ENCODE results near the gene AKR1C3. TPM values are rescaled to one million over a fixed set of nuclear protein-coding genes. Genes with fewer than 3 reads are reported as not detected.

The AKR1C3 gene
- total RNA-seq, 1 donor from 2014 or later: 2.8 TPM

- no peaks in the 10 kb centered on the region for H3F3A ChIP-seq (ENCODE audit: low read depth)
- DNase-seq (ENCODE audit: low spot score): no peak
- TF ChIP-seq EZH2phosphoT487 (IDR thresholded peaks at IDR 0.05) (no peak), EZH2 (IDR thresholded peaks at IDR 0.05) (no peak)
- TF ChIP-seq, protein P1, sequence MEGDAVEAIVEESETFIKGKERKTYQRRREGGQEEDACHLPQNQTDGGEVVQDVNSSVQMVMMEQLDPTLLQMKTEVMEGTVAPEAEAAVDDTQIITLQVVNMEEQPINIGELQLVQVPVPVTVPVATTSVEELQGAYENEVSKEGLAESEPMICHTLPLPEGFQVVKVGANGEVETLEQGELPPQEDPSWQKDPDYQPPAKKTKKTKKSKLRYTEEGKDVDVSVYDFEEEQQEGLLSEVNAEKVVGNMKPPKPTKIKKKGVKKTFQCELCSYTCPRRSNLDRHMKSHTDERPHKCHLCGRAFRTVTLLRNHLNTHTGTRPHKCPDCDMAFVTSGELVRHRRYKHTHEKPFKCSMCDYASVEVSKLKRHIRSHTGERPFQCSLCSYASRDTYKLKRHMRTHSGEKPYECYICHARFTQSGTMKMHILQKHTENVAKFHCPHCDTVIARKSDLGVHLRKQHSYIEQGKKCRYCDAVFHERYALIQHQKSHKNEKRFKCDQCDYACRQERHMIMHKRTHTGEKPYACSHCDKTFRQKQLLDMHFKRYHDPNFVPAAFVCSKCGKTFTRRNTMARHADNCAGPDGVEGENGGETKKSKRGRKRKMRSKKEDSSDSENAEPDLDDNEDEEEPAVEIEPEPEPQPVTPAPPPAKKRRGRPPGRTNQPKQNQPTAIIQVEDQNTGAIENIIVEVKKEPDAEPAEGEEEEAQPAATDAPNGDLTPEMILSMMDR (IDR thresholded peaks at IDR 0.05): no peak
- peaks cover 11% of the 10 kb centered on the region for H3K9me3 Mint-ChIP-seq
- H3K4me3 Mint-ChIP-seq: no peak overlapping the region
- H3K27ac ChIP-seq: no peak overlapping the region
- H3K36me3 Mint-ChIP-seq: no peaks in the 10 kb centered on the region
- H3K4me1 ChIP-seq: no peaks in the 10 kb centered on the region
- H3K4me2 ChIP-seq: no peak overlapping the region
- no peak overlapping the region for H3K27ac Mint-ChIP-seq
- H2AFZ ChIP-seq (replicated peaks): no peak overlapping the region
- H4K20me1 ChIP-seq (ENCODE audit: low read depth): no peaks in the 10 kb centered on the region
- H3K36me3 ChIP-seq: no peaks in the 10 kb centered on the region
- H3K9me3 ChIP-seq (ENCODE audit: low read depth): no peaks in the 10 kb centered on the region
- H3K4me1 Mint-ChIP-seq: no peaks in the 10 kb centered on the region
- H3K4me3 ChIP-seq: no peak overlapping the region
- H3K79me2 ChIP-seq (ENCODE audit: low read depth): no peaks in the 10 kb centered on the region
- no peaks in the 10 kb centered on the region for H3K27me3 ChIP-seq
- H3K27me3 Mint-ChIP-seq (ENCODE audit: insufficient read depth, low read depth): no peaks in the 10 kb centered on the region
- H3K9ac ChIP-seq: no peak overlapping the region
These were observed 48.9 kb downstream of the AKR1C3 start for GRCh38 chr10:5143137-5143536.

GRCh38 chr10:5146920-5147254, 52.7 kb downstream of the AKR1C3 start:
- Mint-ChIP-seq H3K36me3 (no peaks in the 10 kb centered on the region), H3K27me3 (ENCODE audit: insufficient read depth, low read depth) (no peaks in the 10 kb centered on the region), H3K9me3 (peaks cover 9% of the 10 kb centered on the region), H3K4me1 (no peaks in the 10 kb centered on the region), H3K4me3 (no peak overlapping the region), H3K27ac (no peak overlapping the region)
- H3K9ac ChIP-seq: no peak overlapping the region
- no peak overlapping the region for H2AFZ ChIP-seq (replicated peaks)
- no peak for DNase-seq (ENCODE audit: low spot score)
- no peaks in the 10 kb centered on the region for H3K79me2 ChIP-seq (ENCODE audit: low read depth)
- H3K27ac ChIP-seq: no peak overlapping the region
- no peaks in the 10 kb centered on the region for H4K20me1 ChIP-seq (ENCODE audit: low read depth)
- no peaks in the 10 kb centered on the region for H3K27me3 ChIP-seq
- H3K9me3 ChIP-seq (ENCODE audit: low read depth): no peaks in the 10 kb centered on the region
- no peak overlapping the region for H3K4me3 ChIP-seq
- H3K36me3 ChIP-seq: peaks cover 4% of the 10 kb centered on the region
- no peaks in the 10 kb centered on the region for H3F3A ChIP-seq (ENCODE audit: low read depth)
- no peaks in the 10 kb centered on the region for H3K4me1 ChIP-seq
- TF ChIP-seq EZH2 (IDR thresholded peaks at IDR 0.05) (no peak), EZH2phosphoT487 (IDR thresholded peaks at IDR 0.05) (no peak)
- TF ChIP-seq, protein P1 (IDR thresholded peaks at IDR 0.05): no peak
- H3K4me2 ChIP-seq: no peak overlapping the region

GRCh38 chr10:5147255-5147980, 53.2 kb downstream of the AKR1C3 start:
- H3K27me3 ChIP-seq: no peaks in the 10 kb centered on the region
- no peak overlapping the region for H3K27ac ChIP-seq
- no peak overlapping the region for H3K27ac Mint-ChIP-seq
- H3K4me1 Mint-ChIP-seq: no peaks in the 10 kb centered on the region
- no peaks in the 10 kb centered on the region for H4K20me1 ChIP-seq (ENCODE audit: low read depth)
- H3K4me3 ChIP-seq: no peak overlapping the region
- TF ChIP-seq, protein P1 (IDR thresholded peaks at IDR 0.05): no peak
- TF ChIP-seq EZH2phosphoT487 (IDR thresholded peaks at IDR 0.05): no peak
- no peak for TF ChIP-seq EZH2 (IDR thresholded peaks at IDR 0.05)
- DNase-seq (ENCODE audit: low spot score): no peak
- no peak overlapping the region for H3K9ac ChIP-seq
- H3F3A ChIP-seq (ENCODE audit: low read depth): no peaks in the 10 kb centered on the region
- no peak overlapping the region for H3K4me3 Mint-ChIP-seq
- peaks cover 4% of the 10 kb centered on the region for H3K36me3 ChIP-seq
- no peaks in the 10 kb centered on the region for H3K36me3 Mint-ChIP-seq
- no peak overlapping the region for H3K4me2 ChIP-seq
- no peaks in the 10 kb centered on the region for H3K9me3 ChIP-seq (ENCODE audit: low read depth)
- no peaks in the 10 kb centered on the region for H3K27me3 Mint-ChIP-seq (ENCODE audit: insufficient read depth, low read depth)
- H3K4me1 ChIP-seq: no peaks in the 10 kb centered on the region
- no peaks in the 10 kb centered on the region for H3K79me2 ChIP-seq (ENCODE audit: low read depth)
- no peak overlapping the region for H2AFZ ChIP-seq (replicated peaks)
- peaks cover 9% of the 10 kb centered on the region for H3K9me3 Mint-ChIP-seq

All from neural progenitor cell (in vitro differentiated cells).